Epithelial cell of proximal tubule (primary cell): ENCODE data around the gene RPS27. TPM values are rescaled to one million over a fixed set of nuclear protein-coding genes. Genes with fewer than 3 reads are reported as not detected.
"Not testable (repeated sequence)": the region's sequence is repeated elsewhere in the genome, so short reads cannot be mapped to it uniquely, and the experiment has no call there.

Experiments used
- DNase-seq: peaks from one replicate; pipeline ENCODE4 v3.0.0-alpha.2; 2011; ENCODE audit warnings: low read depth
- H3K4me3 ChIP-seq: 2 replicates; pipeline ENCODE4 v1.5.1; 2011; ENCODE audit warnings: low read depth, mild to moderate bottlenecking, low read length
- CTCF ChIP-seq: conservative IDR thresholded peaks from 2 replicates; pipeline ENCODE4 v1.5.1; 2012; ENCODE audit warnings: low read depth, mild to moderate bottlenecking, low read length
- total RNA-seq: library from RNA; depleted of rRNA; stranded (reverse); fragments of >200 nt; gene quantifications from 2 replicates; pipeline ENCODE4 v1.2.3, GENCODE V29; 2015

The RPS27 gene
- total RNA-seq, 1 donor from 2014 or later, result 2,488 TPM

GRCh38 chr1:154014154-154014907, 23.8 kb downstream of the RPS27 start:
- no peak for TF ChIP-seq CTCF
- DNase-seq, result no peak

GRCh38 chr1:154019269-154019668, 28.7 kb downstream of the RPS27 start:
- H3K4me3 ChIP-seq, result no peak overlapping the region
- no peak for TF ChIP-seq CTCF
- no peak for DNase-seq

More at GRCh38 chr1:154014154-154014907, 23.8 kb downstream of the RPS27 start:
- no peak overlapping the region for H3K4me3 ChIP-seq

GRCh38 chr1:154019940-154020339, 29.4 kb downstream of the RPS27 start:
- TF ChIP-seq CTCF, result no peak
- H3K4me3 ChIP-seq, result no peak overlapping the region
- DNase-seq, result no peak

- H3K4me3 ChIP-seq, DNase-seq: not testable (repeated sequence)
These were observed 43.1 kb downstream of the RPS27 start for GRCh38 chr1:154033697-154034096.

Other genes starting within 250 kb of the RPS27 start
- gene SLC27A3, start 215.4 kb upstream of the RPS27 start, total RNA-seq, result 5.1 and 6.5 TPM in 2 replicates
- gene GATAD2B, start 67.8 kb upstream of the RPS27 start, total RNA-seq, result 6.8 and 10.3 TPM in 2 replicates
- 19.1 and 42.5 TPM in 2 replicates for gene DENND4B, start 44.0 kb upstream of the RPS27 start, total RNA-seq
- 20.2 and 24.6 TPM in 2 replicates for gene CRTC2, start 32.1 kb upstream of the RPS27 start, total RNA-seq
- gene SLC39A1, start 27.2 kb upstream of the RPS27 start, total RNA-seq, result 107 and 145 TPM in 2 replicates
- gene CREB3L4, start 22.9 kb upstream of the RPS27 start, total RNA-seq, result 10.7 and 15.3 TPM in 2 replicates
- 170 and 314 TPM in 2 replicates for gene JTB, start 13.1 kb upstream of the RPS27 start, total RNA-seq
- 30.5 and 41.9 TPM in 2 replicates for gene RAB13, start 4.4 kb upstream of the RPS27 start, total RNA-seq
- not detected in 2 replicates for gene NUP210L, start 164.3 kb downstream of the RPS27 start, total RNA-seq
- 569 and 700 TPM in 2 replicates for gene TPM3, start 201.3 kb downstream of the RPS27 start, total RNA-seq
- gene CFAP141, start 215.6 kb downstream of the RPS27 start, total RNA-seq, result not detected in 2 replicates
- 56.4 and 74.7 TPM in 2 replicates for gene UBAP2L, start 230.2 kb downstream of the RPS27 start, total RNA-seq